Testis (tissue), 3 donors: ENCODE data around the gene TNS1. TPM values are rescaled to one million over a fixed set of nuclear protein-coding genes. Genes with fewer than 3 reads are reported as not detected.

Experiments used
- DNase-seq: peaks from one replicate; pipeline ENCODE4 v3.0.0-alpha.2; 2019
- H3K27ac ChIP-seq, 2 donors: fragments of 200-600 bp; sonication (generic); one replicate each; pipeline ENCODE4 v1.5.1; 2019
- H3K27me3 ChIP-seq: fragments of 200-600 bp; sonication (generic); one replicate; pipeline ENCODE4 v1.5.1; 2019
- H3K36me3 ChIP-seq: fragments of 200-600 bp; sonication (generic); one replicate; pipeline ENCODE4 v1.5.1; 2017; ENCODE audit warnings: low read depth; ENCODE audit errors: missing control alignments
- H3K4me1 ChIP-seq: fragments of 200-600 bp; sonication (generic); one replicate; pipeline ENCODE4 v1.5.1; 2019
- H3K4me3 ChIP-seq, 2 donors: fragments of 200-600 bp; sonication (generic); one replicate each; pipeline ENCODE4 v1.5.1; 2017 to 2019
- H3K9me3 ChIP-seq: fragments of 200-600 bp; sonication (generic); one replicate; pipeline ENCODE4 v1.5.1; 2017
- CTCF ChIP-seq, 3 experiments: fragments of 450-650 bp in 2 of 3; fragments of 200-600 bp in 1 of 3; sonication (generic) in 1 of 3; IDR thresholded peaks; one replicate each; pipeline ENCODE4 v1.5.1; 2016 to 2019; ENCODE audit warnings: antibody characterized with exemption in 3 of 3, mild to moderate bottlenecking in 2 of 3, moderate library complexity in 1 of 3
- POLR2A ChIP-seq: fragments of 450-650 bp; IDR thresholded peaks from one replicate; pipeline ENCODE4 v1.6.1; 2017; ENCODE audit warnings: antibody characterized with exemption, mild to moderate bottlenecking, moderate library complexity
- WGBS, 2 donors: methylation state at CpG; one replicate each; pipeline ENCODE4 v1.1.5; 2018; 5-methylcytosine and 5-hydroxymethylcytosine counted together
- intact Hi-C: fragments of 100-400 bp; cut with DNase I; formaldehyde crosslinking; loops from one replicate; pipeline ENCODE4 v1.15.1; 2023; ENCODE audit warnings: low total_unique reads
- polyA plus RNA-seq: library from polyadenylated mRNA; stranded (reverse); fragments of 350-450 nt; fragmentation: Illumina TruSeq; extraction: RNeasy Lipid Tissue Mini Kit (QIAGEN cat#74804); gene quantifications from one replicate; pipeline ENCODE4 v1.2.3, GENCODE V29; 2014; ENCODE audit warnings: low read depth, low replicate concordance; ENCODE audit not compliant: insufficient read depth
- total RNA-seq, 2 donors: library from RNA; depleted of rRNA; stranded (reverse); fragments of >200 nt; gene quantifications; one replicate each; pipeline ENCODE4 v1.2.3, GENCODE V29; 2016

Gene TNS1
- total and polyA plus RNA-seq, 3 donors from 2014 or later, result 75.9 to 256 (median 227) TPM

GRCh38 chr2:217783243-217783642 is 219.6 kb downstream of the TNS1 start:
- Histone ChIP-seq H3K27ac (no peak overlapping the region), H3K4me1 (no peaks in the 10 kb centered on the region), H3K9me3 (no peaks in the 10 kb centered on the region), H3K27me3 (no peaks in the 10 kb centered on the region), H3K4me3 (no peak overlapping the region), H3K36me3 (no peaks in the 10 kb centered on the region)
- intact Hi-C loops, result no loop called here
- DNase-seq, result no peak
- TF ChIP-seq CTCF (IDR thresholded peaks at IDR 0.05) (no peak), POLR2A (no peak)

- H3K9me3 ChIP-seq, result no peaks in the 10 kb centered on the region
- no peaks in the 10 kb centered on the region for H3K36me3 ChIP-seq
- H3K4me3 ChIP-seq, result no peak overlapping the region
- DNase-seq, result no peak
- H3K4me1 ChIP-seq, result no peaks in the 10 kb centered on the region
- intact Hi-C loops, result no loop called here
- H3K27ac ChIP-seq, result no peak overlapping the region
- no peak for TF ChIP-seq POLR2A
- no peaks in the 10 kb centered on the region for H3K27me3 ChIP-seq
Observed at GRCh38 chr2:217777906-217778305, 224.9 kb downstream of the TNS1 start.

GRCh38 chr2:217776631-217777030 is 226.2 kb downstream of the TNS1 start:
- Histone ChIP-seq H3K27me3 (no peaks in the 10 kb centered on the region), H3K4me1 (no peaks in the 10 kb centered on the region), H3K36me3 (no peaks in the 10 kb centered on the region), H3K27ac (no peak overlapping the region), H3K9me3 (no peaks in the 10 kb centered on the region), H3K4me3 (no peak overlapping the region)
- intact Hi-C loops, result no loop called here
- TF ChIP-seq POLR2A, result no peak
- no peak for TF ChIP-seq CTCF (IDR thresholded peaks at IDR 0.05)
- no peak for DNase-seq

- intact Hi-C loops, result no loop called here
- 77 to 89% methylated on average over 4 of the region's 4 CpGs for WGBS, 2 donors
- no peaks in the 10 kb centered on the region for H3K27me3 ChIP-seq
- H3K4me1 ChIP-seq, result no peaks in the 10 kb centered on the region
- H3K4me3 ChIP-seq, result no peak overlapping the region
- no peak for DNase-seq
- no peaks in the 10 kb centered on the region for H3K9me3 ChIP-seq
- H3K27ac ChIP-seq, result no peak overlapping the region
- no peaks in the 10 kb centered on the region for H3K36me3 ChIP-seq
- TF ChIP-seq POLR2A (no peak), CTCF (IDR thresholded peaks at IDR 0.05) (no peak)
Observed at GRCh38 chr2:217775920-217776503, 226.8 kb downstream of the TNS1 start.

- WGBS, 2 donors, result 78 to 86% methylated on average over 3 of the region's 3 CpGs
- intact Hi-C loops, result no loop called here
- Histone ChIP-seq H3K27ac (no peak overlapping the region), H3K4me3 (no peak overlapping the region), H3K27me3 (no peaks in the 10 kb centered on the region), H3K4me1 (no peaks in the 10 kb centered on the region), H3K36me3 (no peaks in the 10 kb centered on the region), H3K9me3 (no peaks in the 10 kb centered on the region)
- TF ChIP-seq CTCF (IDR thresholded peaks at IDR 0.05) (no peak), POLR2A (no peak)
- no peak for DNase-seq
Observed at GRCh38 chr2:217774232-217774631, 228.6 kb downstream of the TNS1 start.
